Astrocyte (in vitro differentiated cells and primary cell): ENCODE data around the gene TESK2. TPM values are rescaled to one million over a fixed set of nuclear protein-coding genes. Genes with fewer than 3 reads are reported as not detected.
"Not testable (repeated sequence)": the region's sequence is repeated elsewhere in the genome, so short reads cannot be mapped to it uniquely, and the experiment has no call there.

Experiments
- DNase-seq: peaks from one replicate; pipeline ENCODE4 v3.0.0-alpha.2; 2010; ENCODE audit warnings: low read depth
- FAIRE-seq: peaks from 2 replicates; lab custom pipeline; 2011; peaks lifted over from hg19 to GRCh38; lab: Jason Lieb, UNC
- H2AFZ ChIP-seq: 2 replicates; pipeline ENCODE4 v1.6.0; 2012; ENCODE audit warnings: low read depth, low read length, inconsistent platforms
- H3K27ac ChIP-seq: 2 replicates; pipeline ENCODE4 v1.5.1; 2011; ENCODE audit warnings: low read depth, low read length, inconsistent platforms
- H3K27me3 ChIP-seq: 2 replicates; pipeline ENCODE4 v1.6.0; 2011; ENCODE audit warnings: low read length, inconsistent platforms; ENCODE audit not compliant: insufficient read depth
- H3K36me3 ChIP-seq: 2 replicates; pipeline ENCODE4 v1.5.1; 2011; ENCODE audit warnings: low read length, inconsistent platforms; ENCODE audit not compliant: insufficient read depth
- H3K4me1 ChIP-seq: 2 replicates; pipeline ENCODE4 v1.5.1; 2011; ENCODE audit warnings: low read length, inconsistent platforms; ENCODE audit not compliant: insufficient read depth
- H3K4me2 ChIP-seq: 2 replicates; pipeline ENCODE4 v1.6.0; 2012; ENCODE audit warnings: low read length, inconsistent platforms
- H3K4me3 ChIP-seq: 2 replicates; pipeline ENCODE4 v1.5.1; 2011; ENCODE audit warnings: low read depth, mild to moderate bottlenecking, low read length, inconsistent platforms; ENCODE audit not compliant: insufficient read depth
- H3K79me2 ChIP-seq: 2 replicates; pipeline ENCODE4 v1.6.0; 2012; ENCODE audit warnings: mild to moderate bottlenecking, low read length, inconsistent platforms; ENCODE audit not compliant: insufficient read depth
- H3K9ac ChIP-seq: 2 replicates; pipeline ENCODE4 v1.6.0; 2012; ENCODE audit warnings: mild to moderate bottlenecking, low read length, inconsistent platforms
- H3K9me3 ChIP-seq: 2 replicates; pipeline ENCODE4 v1.5.1; 2012; ENCODE audit warnings: low read depth, mild to moderate bottlenecking, low read length, inconsistent platforms; ENCODE audit not compliant: insufficient read depth
- H4K20me1 ChIP-seq: 2 replicates; pipeline ENCODE4 v1.6.0; 2012; ENCODE audit warnings: low read length, inconsistent platforms; ENCODE audit not compliant: insufficient read depth
- H3K27ac Mint-ChIP-seq: one replicate; pipeline ENCODE4 v1.8.0; 2021; ENCODE audit warnings: mild to moderate bottlenecking, mixed read lengths; ENCODE audit not compliant: unreplicated experiment
- H3K27me3 Mint-ChIP-seq: one replicate; pipeline ENCODE4 v1.8.0; 2021; ENCODE audit warnings: low read depth, mixed read lengths; ENCODE audit not compliant: unreplicated experiment
- H3K36me3 Mint-ChIP-seq: one replicate; pipeline ENCODE4 v1.8.0; 2021; ENCODE audit warnings: low read depth, mixed read lengths; ENCODE audit not compliant: unreplicated experiment
- H3K4me1 Mint-ChIP-seq: one replicate; pipeline ENCODE4 v1.8.0; 2021; ENCODE audit warnings: low read depth, mixed read lengths; ENCODE audit not compliant: unreplicated experiment
- H3K4me3 Mint-ChIP-seq: one replicate; pipeline ENCODE4 v1.8.0; 2021; ENCODE audit warnings: mild to moderate bottlenecking, moderate library complexity, mixed read lengths; ENCODE audit not compliant: unreplicated experiment
- H3K9me3 Mint-ChIP-seq: one replicate; pipeline ENCODE4 v1.8.0; 2021; ENCODE audit warnings: mild to moderate bottlenecking, mixed read lengths; ENCODE audit not compliant: unreplicated experiment
- CTCF ChIP-seq: IDR thresholded peaks from 2 replicates; pipeline ENCODE4 v1.5.1; 2011; ENCODE audit warnings: low read depth, mild to moderate bottlenecking, inconsistent platforms, low read length, moderate library complexity; ENCODE audit not compliant: insufficient read depth
- EZH2 ChIP-seq: IDR thresholded peaks from 2 replicates; pipeline ENCODE4 v1.6.1; 2012; ENCODE audit warnings: mild to moderate bottlenecking, low read length, inconsistent platforms; ENCODE audit not compliant: insufficient read depth
- total RNA-seq: library from RNA; stranded (reverse); gene quantifications from 2 replicates; pipeline ENCODE4 v1.2.1, GENCODE V29; 2021

Gene TESK2
- total RNA-seq, 1 donor from 2014 or later = 1.7 TPM

DNA sequence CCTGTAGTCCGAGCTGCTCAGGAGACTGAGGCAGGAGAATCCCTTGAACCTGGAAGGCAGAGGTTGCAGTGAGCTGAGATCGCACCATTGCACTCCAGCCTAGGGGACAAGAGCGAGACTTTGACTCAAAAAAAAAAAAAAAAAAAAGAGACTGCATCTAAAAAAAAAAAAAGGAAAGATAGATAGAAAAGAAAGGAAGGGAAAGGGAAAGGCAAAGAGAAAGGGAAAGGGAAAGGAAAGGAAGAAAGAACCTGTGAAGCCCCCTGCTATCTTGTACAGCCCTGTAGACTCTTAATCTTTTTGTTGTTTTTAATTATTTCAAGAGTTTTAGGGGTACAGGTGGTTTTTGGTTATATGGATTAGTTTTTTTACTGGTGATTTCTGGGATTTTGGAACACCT is 104.7 kb downstream of the TESK2 start:
- H3K4me1 Mint-ChIP-seq = no peaks in the 10 kb centered on the region
- H3K9me3 Mint-ChIP-seq = no peaks in the 10 kb centered on the region
- Histone ChIP-seq H3K9ac (no peak overlapping the region), H4K20me1 (no peaks in the 10 kb centered on the region), H3K27ac (no peak overlapping the region), H3K4me3 (no peak overlapping the region), H3K27me3 (no peaks in the 10 kb centered on the region), H3K4me2 (no peak overlapping the region), H3K79me2 (no peaks in the 10 kb centered on the region), H2AFZ (no peak overlapping the region), H3K9me3 (no peaks in the 10 kb centered on the region), H3K36me3 (no peaks in the 10 kb centered on the region), H3K4me1 (no peaks in the 10 kb centered on the region)
- no peak for DNase-seq
- FAIRE-seq = no peak
- no peak overlapping the region for H3K27ac Mint-ChIP-seq
- H3K36me3 Mint-ChIP-seq = no peaks in the 10 kb centered on the region
- H3K4me3 Mint-ChIP-seq = no peak overlapping the region
- no peak for TF ChIP-seq EZH2
- no peak for TF ChIP-seq CTCF
- no peaks in the 10 kb centered on the region for H3K27me3 Mint-ChIP-seq

- FAIRE-seq = no peak
- H3K79me2 ChIP-seq = no peaks in the 10 kb centered on the region
- H3K36me3 ChIP-seq = no peaks in the 10 kb centered on the region
- no peak overlapping the region for H3K9ac ChIP-seq
- TF ChIP-seq CTCF (no peak), EZH2 (no peak)
- no peak overlapping the region for H3K27ac Mint-ChIP-seq
- no peak overlapping the region for H3K4me3 Mint-ChIP-seq
- H3K4me1 ChIP-seq = no peaks in the 10 kb centered on the region
- H3K9me3 ChIP-seq = no peaks in the 10 kb centered on the region
- H3K27me3 ChIP-seq = no peaks in the 10 kb centered on the region
- H3K4me1 Mint-ChIP-seq = no peaks in the 10 kb centered on the region
- no peak overlapping the region for H3K4me2 ChIP-seq
- H3K27ac ChIP-seq = no peak overlapping the region
- H3K27me3 Mint-ChIP-seq = no peaks in the 10 kb centered on the region
- peak; percentile 11 for DNase-seq
- no peaks in the 10 kb centered on the region for H3K36me3 Mint-ChIP-seq
- no peaks in the 10 kb centered on the region for H3K9me3 Mint-ChIP-seq
- no peaks in the 10 kb centered on the region for H4K20me1 ChIP-seq
- no peak overlapping the region for H3K4me3 ChIP-seq
- no peak overlapping the region for H2AFZ ChIP-seq
These were observed 105.7 kb downstream of the TESK2 start for GRCh38 chr1:45385302-45385701.

DNA sequence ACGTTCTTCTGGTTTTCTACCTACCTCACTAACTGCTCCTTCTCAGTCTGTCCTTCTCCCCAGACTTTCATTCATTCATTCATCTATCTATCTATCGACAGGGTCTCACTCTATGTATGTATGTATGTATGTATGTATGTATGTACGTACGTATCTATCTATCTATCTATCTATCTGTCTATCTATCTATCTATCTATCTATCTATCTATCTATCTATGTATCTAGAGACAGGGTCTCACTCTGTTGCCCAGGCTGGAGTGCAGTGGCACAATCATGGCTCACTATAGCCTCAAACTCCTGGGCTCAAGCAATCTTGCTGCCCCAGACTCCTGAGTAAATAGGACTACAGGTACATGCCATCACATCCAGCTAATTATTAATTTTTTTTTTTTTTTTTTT is 106.8 kb downstream of the TESK2 start:
- H3K9ac ChIP-seq, H3K36me3 ChIP-seq, H3K36me3 Mint-ChIP-seq, DNase-seq, H3K27me3 Mint-ChIP-seq, H3K4me3 Mint-ChIP-seq, H3K9me3 Mint-ChIP-seq, H3K4me3 ChIP-seq, H2AFZ ChIP-seq, H3K27ac Mint-ChIP-seq, H3K4me1 ChIP-seq, H3K4me2 ChIP-seq, FAIRE-seq, H4K20me1 ChIP-seq, H3K79me2 ChIP-seq, H3K4me1 Mint-ChIP-seq, H3K9me3 ChIP-seq, H3K27ac ChIP-seq, H3K27me3 ChIP-seq: not testable (repeated sequence)
